AG09309 (cell line): ENCODE data around the gene ATF6.
"Not testable (repeated sequence)": the region's sequence is repeated elsewhere in the genome, so short reads cannot be mapped to it uniquely, and the experiment has no call there.

Experiments
- DNase-seq: peaks from one replicate; pipeline ENCODE4 v3.0.0-alpha.2; 2010; ENCODE audit warnings: low read depth
- H3K4me3 ChIP-seq: 2 replicates; pipeline ENCODE4 v1.5.1; 2011; ENCODE audit warnings: mild to moderate bottlenecking, low read depth, low read length, moderate library complexity; ENCODE audit not compliant: control insufficient read depth
- CTCF ChIP-seq: IDR thresholded peaks from 2 replicates; pipeline ENCODE4 v1.5.1; 2011; ENCODE audit warnings: mild to moderate bottlenecking, low read depth, low read length, inconsistent platforms; ENCODE audit not compliant: insufficient read depth, control insufficient read depth; ENCODE audit errors: missing control alignments

The ATF6 gene

DNA sequence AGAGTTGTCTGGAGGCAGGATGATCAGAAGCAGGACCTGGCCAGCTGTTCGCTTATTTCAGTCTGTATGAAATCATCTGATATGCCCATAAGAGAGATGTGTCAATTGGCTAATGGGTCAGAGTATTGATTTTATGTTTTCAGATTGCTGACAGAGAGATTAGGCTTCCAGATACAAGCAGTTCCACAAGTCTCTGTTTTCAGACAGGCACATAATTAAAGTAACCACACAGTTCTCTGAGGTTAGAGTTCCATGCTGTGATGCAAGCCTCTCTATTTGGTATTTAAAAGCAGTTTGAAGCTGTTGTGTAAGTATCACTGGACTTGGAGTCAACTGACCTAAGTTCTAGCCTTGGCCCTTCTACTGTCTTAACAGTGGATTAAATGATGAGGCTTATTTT is 50.1 kb downstream of the ATF6 start:
- no peak overlapping the region for H3K4me3 ChIP-seq
- DNase-seq, result peak; percentile 40
- TF ChIP-seq CTCF, result no peak

- TF ChIP-seq CTCF, result no peak
- no peak for DNase-seq
- H3K4me3 ChIP-seq, result no peak overlapping the region
Measured at GRCh38 chr1:161817176-161817730, 51.1 kb downstream of the ATF6 start.

- no peak for DNase-seq
- no peak for TF ChIP-seq CTCF
- no peak overlapping the region for H3K4me3 ChIP-seq
Measured at GRCh38 chr1:161820914-161821313, 54.8 kb downstream of the ATF6 start.

DNA sequence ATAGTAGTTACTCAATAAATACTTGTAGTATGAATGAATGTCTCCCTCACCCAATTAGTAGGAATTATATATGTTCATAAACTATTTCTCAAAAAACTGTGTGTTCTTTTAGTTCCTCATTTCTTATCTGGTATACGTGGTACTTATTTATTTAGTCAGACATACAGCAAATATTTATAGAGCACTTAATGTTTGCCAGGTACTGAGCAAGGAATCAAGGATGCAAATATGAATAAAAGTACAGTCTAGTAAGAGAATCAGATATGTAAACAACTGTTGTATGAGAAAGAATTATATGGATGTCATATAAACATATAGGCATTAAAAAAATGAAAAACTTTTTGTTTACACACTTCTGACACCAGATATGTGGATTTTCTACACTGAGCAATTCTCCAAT is 58.5 kb downstream of the ATF6 start:
- H3K4me3 ChIP-seq, result no peak overlapping the region
- TF ChIP-seq CTCF, result no peak
- no peak for DNase-seq

DNA sequence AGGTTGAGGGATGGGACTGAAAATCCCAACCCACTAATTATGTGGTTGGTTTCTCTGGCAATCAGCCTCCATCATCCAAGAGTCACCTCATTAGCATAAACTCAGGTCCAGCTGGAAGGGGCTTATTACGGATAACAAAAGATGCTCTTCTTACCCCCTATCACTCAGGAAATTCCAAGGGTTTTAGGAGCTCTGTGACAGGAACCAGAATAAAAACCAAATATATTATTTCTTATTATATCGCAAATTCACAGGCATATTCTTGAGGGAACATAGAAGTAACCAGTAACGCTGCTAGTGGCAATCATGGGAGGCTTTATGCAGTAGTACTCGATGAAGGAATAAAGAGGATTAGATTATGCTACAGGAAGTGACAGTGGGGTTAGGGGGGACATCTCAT is 59.7 kb downstream of the ATF6 start:
- DNase-seq, result no peak
- no peak overlapping the region for H3K4me3 ChIP-seq
- TF ChIP-seq CTCF, result no peak

DNA sequence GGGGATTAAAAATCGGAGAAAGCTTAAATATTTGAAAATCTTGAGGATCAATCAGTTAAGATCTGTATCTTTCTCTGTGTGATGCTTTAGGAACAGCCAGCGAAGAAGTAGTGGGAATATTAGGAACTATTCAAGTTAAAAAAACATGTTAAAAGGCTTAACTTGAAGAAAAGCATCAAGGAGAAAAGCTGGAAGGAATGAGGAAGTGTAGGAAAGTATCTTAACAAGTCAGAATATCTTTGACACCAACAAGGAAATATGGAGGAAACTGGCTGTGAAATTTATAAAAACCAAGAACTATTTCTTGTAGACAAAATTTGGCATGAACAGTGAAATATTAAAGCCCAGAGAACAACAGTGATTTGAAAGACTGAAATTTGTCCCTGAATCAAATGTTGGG is 60.4 kb downstream of the ATF6 start:
- H3K4me3 ChIP-seq, result no peak overlapping the region
- no peak for DNase-seq
- TF ChIP-seq CTCF, result no peak

DNA sequence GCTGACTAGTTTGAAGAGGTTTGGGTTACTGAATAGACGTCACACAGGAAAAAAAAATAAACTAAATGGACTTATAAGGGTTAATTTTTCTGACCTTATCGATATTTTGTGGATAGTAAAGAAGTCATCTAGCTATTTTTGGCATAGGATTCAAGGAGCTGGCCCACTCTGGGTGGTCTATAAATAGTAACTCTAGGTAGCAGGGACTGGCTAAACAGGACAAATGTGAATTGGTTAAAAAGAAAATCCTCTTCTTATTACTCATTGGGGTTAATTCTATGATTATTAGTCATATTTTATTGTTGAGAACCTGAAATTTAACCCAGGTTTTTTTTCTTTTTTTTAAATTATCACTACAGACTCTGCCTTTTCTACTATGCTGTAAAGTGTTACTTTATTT is 61.7 kb downstream of the ATF6 start:
- DNase-seq, result no peak
- H3K4me3 ChIP-seq, result no peak overlapping the region
- no peak for TF ChIP-seq CTCF

GRCh38 chr1:161832299-161832907 is 66.3 kb downstream of the ATF6 start:
- DNase-seq, H3K4me3 ChIP-seq: not testable (repeated sequence)
